GM11168 (cell line): ENCODE data around the gene SNX24.

Source experiments
- in situ Hi-C: fragments of 300-500 bp; cut with MboI; formaldehyde crosslinking; loops from one replicate; pipeline ENCODE4 v1.12.0; 2022; ENCODE audit warnings: low sequenced_read_pairs; ENCODE audit not compliant: unreplicated experiment

The SNX24 gene

DNA sequence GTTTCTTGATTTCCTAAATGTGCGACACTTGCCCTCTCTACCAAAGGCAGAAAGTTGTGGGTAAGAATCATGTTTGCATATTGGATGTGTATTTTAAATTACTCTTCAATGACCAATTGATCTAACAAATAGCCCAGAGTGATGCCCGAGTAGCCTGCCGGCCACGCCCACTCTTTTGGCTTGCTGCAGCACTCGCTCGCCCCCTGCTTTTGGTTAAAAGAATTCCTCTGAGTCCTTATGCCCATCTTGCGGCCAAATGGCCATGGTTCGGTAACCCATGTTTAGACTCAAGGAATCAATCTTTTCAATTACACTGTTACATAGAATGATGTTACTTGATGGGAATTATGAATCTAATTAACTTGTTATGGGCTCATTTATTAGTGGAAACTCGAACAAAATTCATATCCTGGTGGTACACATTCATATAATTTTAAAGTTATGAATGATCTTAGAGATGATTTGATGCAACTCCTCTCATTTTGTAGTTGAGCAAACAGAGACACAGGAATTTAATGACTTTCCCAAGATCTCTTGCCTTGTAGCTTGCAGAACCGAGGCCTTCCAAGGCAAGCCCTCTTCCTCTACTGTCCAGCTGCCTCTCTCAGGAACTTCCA lies 154.6 kb downstream of the SNX24 start:
- in situ Hi-C loops, result loop anchor here (10.0 kb wide), 1 partner anchor 495 kb away; no protein-coding TSS in a partner anchor

DNA sequence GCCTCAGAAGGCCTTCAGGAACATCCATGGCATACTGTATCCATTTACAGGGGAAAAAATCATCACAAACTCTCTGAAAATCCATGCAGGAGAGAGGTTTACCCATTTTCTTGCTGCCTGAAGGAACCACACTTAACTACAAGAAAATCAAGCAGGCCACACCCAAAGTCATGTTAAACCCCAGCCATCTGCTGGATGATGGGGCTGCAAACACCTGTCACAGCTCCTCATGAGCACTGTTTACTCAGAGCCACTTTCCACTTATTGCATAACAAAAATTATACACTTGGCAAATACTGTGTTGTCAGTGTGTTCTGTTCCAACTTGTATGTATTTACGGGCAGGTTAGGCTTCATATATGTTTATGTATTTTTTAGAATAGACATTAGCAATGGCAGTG lies 155.3 kb downstream of the SNX24 start:
- in situ Hi-C loops, result loop anchor here (10.0 kb wide), 1 partner anchor 496 kb away; no protein-coding TSS in a partner anchor

DNA sequence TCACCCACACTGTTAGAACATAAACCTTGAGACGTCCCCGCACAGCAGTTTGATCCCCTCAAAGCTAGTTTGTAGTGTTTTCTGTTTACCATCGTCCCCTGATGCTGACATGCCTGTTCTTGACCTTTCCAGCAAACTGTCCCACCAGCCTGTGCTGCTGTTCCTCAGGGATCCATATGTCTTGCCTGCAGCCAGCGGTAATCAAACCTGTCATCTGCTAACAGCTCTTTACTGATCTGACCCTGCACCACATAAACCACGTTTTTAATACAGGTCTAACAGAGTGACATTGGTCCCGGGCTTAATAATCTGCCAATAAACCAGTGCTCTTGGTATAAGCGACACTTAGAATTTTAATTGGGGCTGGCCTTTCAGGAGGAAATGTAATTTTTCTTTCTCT lies 156.4 kb downstream of the SNX24 start:
- in situ Hi-C loops, result loop anchor here (10.0 kb wide), 1 partner anchor 497 kb away; no protein-coding TSS in a partner anchor

DNA sequence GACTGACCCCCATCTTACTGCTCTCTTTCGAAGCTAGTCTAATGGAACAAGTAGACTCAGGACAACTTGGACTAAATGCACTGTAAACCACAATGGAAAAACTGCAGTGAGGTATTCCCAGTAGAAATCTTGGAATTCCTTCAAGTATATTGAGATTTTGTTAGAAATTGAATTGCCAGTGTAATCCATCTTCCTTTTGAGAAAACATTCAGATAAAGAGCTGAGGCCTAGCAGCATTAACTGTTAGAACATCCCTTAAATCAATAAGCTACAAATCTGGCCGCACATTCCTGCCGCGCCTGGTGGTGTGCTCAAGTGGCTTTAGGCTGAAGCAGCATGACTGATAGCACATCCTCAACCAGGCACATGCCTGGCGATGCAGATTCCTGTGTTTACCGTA lies 161.8 kb downstream of the SNX24 start:
- in situ Hi-C loops, result loop anchor here (10.0 kb wide), 1 partner anchor 502 kb away; no protein-coding TSS in a partner anchor

DNA sequence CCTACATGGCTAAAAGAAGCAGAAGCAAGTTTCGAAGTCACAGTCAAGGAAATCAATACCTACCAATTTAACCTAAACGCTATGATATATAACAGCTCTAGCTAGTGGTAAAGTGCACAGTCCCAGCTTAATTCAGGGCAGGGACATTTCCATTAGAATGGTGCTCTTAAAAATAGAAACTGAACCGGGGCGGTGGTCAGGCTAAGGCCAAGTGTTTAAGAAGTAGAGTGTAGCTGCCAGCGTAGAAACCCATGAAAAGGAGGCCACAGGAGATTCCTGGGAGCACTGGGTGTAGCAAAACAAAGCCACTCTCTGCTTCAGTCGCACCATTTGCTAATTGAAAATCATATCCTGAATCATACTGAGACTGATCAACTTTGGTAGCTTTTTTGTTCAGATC lies 162.3 kb downstream of the SNX24 start:
- in situ Hi-C loops, result loop anchor here (10.0 kb wide), 1 partner anchor 503 kb away; no protein-coding TSS in a partner anchor

DNA sequence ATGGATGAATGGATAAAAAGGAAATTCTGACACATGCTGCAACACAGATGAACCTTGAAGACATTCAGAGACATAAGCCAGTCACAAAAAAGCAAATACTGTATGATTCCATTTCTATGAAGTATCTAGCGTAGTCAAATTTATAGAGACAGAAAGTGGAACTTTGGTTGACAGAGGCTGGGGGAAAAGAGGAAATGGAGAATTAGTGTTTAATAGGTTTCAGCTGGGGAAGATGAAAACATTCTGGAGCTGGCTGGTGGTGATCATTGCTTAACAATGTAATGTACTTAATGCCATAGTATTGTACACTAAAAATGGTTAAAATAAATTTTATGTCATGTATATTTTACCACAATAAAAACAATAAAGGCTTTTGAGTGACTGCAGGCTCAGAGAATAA lies 166.9 kb downstream of the SNX24 start:
- in situ Hi-C loops, result no loop called here

DNA sequence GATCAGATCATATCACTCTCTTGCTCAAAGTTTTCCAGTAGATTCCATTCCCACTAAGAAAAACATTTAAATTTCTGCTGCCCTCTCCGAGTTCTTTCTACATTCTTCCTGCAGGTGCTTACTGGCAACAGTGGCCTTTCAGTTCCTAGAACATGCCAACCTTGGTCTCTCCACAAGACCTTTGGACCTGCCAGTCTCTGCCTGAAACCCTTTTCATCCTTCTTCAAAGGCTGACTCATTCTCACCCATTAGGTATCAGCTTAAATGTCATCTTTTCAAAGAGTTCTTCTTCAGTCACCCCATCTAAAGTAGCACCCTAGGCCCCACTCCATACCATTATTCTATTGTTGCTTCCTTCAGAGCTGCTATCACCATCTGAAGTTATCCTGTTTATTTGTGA lies 169.3 kb downstream of the SNX24 start:
- in situ Hi-C loops, result no loop called here

DNA sequence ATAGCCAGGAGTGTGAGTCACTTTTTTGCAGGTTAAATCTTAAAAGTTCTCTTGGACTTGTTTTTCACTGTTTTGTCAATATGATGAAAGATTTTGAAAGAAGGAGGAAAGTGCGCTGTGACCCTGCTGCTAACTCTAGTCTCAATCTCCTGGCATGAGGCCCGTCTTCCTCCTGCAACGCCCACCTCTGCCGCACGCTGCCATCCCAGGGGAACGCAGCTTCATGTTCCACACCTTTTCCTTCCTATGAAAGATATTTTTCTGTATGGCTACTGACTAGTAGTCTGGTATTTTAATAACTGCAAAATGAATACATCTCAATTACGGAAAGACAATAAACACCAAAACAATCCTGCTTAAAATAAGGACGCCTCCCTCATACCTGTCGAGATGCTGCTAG lies 182.8 kb downstream of the SNX24 start:
- in situ Hi-C loops, result no loop called here

DNA sequence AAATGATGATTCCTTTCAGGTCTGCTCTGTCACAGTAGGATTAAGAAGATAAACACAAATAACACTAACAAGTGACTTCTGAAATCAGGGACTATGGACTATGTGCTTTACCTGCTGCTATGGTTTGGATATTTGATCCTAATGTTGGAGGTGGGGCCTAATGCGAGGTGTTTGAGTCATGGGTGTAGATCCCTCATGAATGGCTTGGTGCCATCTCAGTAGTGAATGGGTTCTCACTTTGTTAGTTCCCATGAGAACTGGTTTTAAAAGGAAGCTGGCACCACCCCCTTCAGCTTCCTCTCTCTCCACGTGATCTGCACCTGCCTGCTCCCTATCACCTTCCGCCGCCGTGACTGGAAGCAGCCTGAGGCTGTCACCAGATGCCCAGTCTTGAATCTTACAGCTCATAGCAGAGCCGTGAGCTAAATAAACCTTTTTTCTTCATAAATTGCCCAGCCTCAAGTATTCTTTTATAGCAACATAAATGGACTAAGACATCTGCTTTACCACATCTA lies 187.8 kb downstream of the SNX24 start:
- in situ Hi-C loops, result no loop called here

DNA sequence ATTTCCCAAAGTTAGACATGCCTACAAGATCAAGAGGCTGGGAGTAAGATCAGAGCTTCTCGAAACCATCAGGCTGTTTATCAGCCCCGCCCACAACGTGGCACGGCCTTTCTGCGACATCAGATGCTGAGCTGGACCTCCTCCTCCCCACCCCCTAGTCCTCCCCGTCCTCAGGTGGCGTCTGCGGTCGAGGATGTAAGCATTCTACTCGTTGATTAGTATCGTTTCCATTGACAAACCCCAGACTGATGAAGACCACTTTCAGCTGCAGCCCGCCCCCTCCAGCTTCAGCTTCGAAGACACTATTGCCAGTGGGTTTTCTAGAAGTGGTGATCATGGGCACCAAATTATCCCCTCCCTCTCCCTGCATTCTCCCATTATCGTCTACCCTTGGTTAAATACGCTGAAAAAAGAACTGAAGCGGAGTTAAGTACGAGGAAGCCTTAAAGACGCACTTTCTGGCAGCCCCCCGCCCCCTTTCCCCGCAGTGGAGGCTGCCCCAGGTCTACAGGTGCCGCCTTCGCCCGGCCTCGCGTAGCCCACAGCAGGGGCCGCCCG lies 190.0 kb downstream of the SNX24 start:
- in situ Hi-C loops, result no loop called here

DNA sequence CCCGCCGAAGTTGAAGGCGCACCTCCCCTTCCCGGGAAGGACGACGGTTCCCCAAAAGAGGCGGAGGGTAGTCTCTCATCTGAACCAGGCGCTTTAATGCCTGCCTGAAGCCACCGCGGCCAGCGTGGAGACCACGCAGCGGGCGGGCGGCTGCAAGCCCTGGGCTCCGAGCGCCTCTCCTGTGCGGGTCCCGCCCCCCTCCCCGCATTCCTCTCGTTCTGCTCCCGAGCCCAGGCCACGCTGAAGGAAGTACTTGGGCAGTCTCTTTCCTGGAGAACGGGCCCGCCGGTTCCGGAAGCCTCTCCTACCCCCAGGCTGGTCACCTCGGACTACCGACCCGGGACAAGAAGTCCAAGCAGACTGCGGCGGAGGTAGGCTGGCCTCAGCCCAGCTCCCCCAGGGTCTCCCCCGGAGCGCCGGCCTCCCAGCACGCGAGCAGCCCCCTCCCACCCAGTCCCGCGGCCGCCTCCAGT lies 190.5 kb downstream of the SNX24 start:
- in situ Hi-C loops, result no loop called here

DNA sequence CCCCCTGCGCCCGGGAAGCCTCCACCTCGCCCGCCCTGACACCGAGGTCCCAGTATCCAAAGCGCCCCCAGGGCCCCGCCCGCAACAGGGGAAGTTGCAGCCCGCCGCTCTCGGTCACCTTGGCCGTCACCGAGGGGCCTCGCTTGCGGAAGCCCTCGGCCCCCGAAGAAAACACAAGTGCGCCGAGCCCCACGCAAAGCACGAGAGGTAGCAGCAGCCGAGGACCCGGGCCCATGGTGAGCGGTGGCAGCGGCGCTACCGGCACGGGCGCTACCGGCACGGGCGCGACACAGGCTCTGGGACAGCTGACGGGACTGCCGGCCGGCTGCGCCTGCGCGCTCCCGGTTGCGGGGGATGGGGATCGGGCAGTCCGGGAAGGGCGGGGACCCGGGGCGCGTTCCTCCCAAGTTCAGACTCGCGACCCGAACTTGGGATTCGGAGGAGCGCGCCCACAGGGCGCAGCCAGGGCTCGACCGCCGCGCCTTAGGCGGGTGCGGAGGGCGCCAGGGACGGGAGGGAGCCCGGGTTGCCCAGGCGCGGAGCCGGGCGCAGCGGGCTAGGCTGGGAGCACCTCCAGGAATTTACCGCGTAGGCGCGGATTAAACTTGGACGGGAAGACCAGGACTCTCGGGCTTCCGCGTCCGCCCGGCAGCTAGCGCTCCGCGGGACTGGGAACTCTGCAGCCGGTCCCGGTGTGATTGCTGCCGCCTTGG lies 191.1 kb downstream of the SNX24 start, which contains the start of gene PPIC:
Gene PPIC, minus strand, starts transcription at position 335 of the 713 bp plus-strand sequence. Its CDS starts 100 bp downstream, at position 235.
- in situ Hi-C loops, result no loop called here

DNA sequence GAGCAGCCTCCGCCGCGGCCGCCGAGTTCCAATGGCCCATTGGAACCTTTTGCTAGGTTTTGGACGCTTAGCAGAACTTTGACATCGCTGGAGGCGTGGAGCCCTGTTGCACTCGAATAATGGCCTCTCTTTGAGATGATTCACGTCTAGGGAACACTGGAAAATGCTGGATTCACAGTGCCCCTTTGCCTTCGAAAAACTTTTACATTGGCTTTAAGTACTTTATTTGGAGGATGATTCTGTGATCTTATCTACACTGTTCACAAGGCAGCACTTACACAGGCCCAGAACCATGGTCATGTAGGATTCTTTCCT lies 191.6 kb downstream of the SNX24 start:
- in situ Hi-C loops, result no loop called here

DNA sequence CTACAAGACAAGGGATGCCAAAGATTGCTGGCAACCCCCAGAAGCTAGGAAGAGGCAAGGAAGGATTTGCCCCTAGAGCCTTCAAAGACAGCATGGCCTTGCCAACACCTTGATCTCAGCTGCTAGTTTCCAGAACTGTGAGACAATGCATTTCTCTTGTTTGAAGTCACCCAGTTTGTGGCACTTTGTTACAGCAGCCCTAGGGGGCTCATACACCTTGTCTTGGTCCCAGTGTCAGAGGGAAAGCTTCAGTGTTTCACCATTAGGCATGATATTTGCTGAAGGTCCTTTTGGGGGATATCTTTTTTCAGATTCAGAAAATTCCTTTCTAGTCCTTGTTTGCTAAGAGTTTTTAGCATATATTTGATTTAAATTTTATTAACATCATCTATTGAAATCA lies 194.3 kb downstream of the SNX24 start:
- in situ Hi-C loops, result no loop called here

DNA sequence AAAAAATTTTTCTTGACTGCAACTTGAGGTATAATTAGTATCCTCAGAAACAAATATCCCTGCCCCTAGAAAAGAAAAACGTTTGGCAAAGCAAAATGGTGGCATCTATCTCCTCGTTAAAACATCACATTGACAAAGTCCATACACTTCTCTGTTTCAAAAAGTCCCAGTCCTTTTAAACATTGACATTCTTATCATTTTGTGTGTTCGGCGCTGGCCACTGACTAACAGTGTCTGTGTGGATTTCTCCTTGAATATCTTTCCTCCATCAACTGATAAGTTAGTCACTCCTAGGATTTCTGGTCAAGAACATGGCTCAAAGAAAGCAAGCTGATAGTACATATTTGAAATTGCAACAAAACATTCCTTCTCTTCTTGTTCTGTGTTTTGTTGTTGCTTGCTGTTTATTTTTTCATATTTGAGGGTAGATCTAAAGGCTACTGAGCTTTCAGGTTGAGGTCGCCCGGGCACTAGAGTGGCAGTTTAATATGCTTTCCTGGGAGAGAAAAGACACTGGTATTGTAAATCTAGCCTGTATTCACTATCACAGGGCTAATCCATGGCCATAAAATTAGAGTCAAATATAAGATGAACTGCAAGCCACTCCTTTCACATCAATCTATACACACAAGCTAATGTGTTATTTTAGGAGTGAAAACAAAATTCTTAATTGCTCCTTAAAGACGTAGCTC lies 199.7 kb downstream of the SNX24 start:
- in situ Hi-C loops, result no loop called here

DNA sequence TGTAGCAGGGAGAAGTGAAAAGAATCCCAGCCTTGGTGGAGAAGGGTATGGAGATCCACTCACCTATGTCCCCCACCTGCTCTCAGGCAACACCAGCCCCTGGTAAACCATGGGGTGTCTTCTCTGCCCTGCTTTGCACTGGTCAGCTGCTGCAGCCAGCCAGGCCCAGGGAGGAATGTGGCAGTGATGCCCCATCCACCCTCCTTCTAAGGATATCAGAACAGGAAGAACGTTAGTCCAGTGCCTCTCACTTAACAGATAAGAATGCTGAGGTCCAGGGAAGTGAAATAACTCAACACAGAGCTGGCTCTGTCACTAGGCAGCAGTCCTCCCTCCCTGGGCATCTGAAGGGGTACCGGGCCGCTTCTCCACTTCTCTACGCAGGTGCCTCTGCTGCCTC lies 200.8 kb downstream of the SNX24 start:
- in situ Hi-C loops, result no loop called here

DNA sequence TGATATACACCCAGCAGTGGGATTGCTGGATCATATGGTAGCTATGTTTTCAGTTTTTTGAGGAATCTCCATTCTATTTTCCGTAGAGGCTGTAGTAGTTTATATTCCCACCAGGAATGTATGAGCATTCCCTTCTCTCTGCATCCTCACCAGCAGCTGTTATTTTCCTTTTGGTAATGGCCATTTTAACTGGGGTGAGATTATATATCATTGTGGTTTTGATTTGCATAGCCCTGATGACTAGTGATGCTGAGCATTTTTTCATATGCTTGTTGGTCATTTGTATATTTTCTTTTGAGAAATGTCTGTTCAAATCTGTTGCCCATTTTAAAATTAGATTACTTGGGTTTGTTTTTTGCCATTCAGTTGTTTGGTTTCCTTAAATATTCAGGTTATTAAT lies 202.3 kb downstream of the SNX24 start:
- in situ Hi-C loops, result no loop called here

DNA sequence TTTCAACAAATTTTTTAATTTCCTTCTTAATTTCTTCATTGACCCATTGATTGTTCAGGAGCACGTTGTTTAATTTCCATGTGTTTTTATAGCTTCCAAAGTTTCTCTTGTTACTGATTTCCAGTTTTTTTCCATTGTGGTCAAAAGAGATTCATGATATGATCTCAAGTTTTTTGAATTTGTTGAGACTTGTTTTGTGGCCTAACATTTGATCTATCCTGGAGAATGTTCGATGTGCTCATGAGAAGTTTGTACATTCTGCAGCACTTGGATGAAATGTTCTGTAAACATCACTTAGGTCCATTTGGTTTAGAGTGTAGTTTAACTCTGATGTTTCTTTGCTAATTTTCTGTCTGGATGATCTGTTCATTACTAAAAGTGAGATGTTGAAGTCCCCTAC lies 205.8 kb downstream of the SNX24 start:
- in situ Hi-C loops, result no loop called here
